ENCODE measurements around the gene CDH12.

CDH12 gene

DNA sequence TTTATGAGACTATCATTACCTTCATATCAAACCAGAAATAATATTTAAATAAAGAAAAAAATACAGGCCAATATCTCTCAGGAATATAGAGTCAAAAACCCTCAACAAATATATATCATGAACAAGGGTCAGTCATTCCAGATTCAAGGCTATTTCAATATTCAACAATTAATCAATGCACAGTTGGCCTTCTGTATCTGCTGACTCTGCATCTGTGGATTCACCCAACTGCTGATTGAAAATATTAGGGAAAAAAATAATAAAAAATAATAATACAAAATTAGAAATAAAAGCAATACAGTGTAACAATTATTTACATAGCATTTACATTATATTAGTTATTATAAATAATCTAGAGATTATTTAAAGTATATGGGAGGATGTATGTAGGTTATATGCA lies 1114.0 kb downstream of the CDH12 start:
- Histone ChIP-seq H3K4me1 (no peaks in the 10 kb centered on the region), H3K27me3 (no peaks in the 10 kb centered on the region), H3K4me3 (no peak overlapping the region), H3K27ac (no peak overlapping the region), H3K36me3 (no peaks in the 10 kb centered on the region), H3K9me3 (no peaks in the 10 kb centered on the region)
- no peak for DNase-seq
- intact Hi-C loops (cut with DNase I; ENCODE audit: low total_unique reads), result no loop called here
- TF ChIP-seq, protein P1, sequence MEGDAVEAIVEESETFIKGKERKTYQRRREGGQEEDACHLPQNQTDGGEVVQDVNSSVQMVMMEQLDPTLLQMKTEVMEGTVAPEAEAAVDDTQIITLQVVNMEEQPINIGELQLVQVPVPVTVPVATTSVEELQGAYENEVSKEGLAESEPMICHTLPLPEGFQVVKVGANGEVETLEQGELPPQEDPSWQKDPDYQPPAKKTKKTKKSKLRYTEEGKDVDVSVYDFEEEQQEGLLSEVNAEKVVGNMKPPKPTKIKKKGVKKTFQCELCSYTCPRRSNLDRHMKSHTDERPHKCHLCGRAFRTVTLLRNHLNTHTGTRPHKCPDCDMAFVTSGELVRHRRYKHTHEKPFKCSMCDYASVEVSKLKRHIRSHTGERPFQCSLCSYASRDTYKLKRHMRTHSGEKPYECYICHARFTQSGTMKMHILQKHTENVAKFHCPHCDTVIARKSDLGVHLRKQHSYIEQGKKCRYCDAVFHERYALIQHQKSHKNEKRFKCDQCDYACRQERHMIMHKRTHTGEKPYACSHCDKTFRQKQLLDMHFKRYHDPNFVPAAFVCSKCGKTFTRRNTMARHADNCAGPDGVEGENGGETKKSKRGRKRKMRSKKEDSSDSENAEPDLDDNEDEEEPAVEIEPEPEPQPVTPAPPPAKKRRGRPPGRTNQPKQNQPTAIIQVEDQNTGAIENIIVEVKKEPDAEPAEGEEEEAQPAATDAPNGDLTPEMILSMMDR (IDR thresholded peaks at IDR 0.05), result no peak

DNA sequence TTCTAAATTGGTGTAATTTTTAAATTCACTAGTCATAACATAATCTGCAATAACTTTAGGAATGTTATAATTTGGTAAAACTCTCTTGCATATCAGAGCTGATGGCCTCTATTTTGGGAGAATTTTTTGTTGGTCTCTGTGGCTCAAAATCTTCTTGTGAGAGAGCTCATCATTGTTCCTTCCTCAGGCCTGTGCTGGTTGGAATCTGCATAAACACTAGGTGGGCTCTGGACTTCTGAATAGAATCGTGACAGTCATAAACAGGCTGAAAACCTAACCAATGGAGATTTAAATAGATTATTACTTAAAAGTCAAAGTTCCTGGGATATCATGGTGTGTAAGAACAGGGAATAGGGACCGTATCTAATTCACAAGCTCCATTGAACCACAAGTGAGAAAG lies 1129.6 kb downstream of the CDH12 start:
- TF ChIP-seq, protein P1 (IDR thresholded peaks at IDR 0.05), result no peak
- H3K4me3 ChIP-seq, result no peak overlapping the region
- H3K4me1 ChIP-seq, result no peaks in the 10 kb centered on the region
- no peak for DNase-seq
- H3K27ac ChIP-seq, result no peak overlapping the region
- no peaks in the 10 kb centered on the region for H3K9me3 ChIP-seq
- no peaks in the 10 kb centered on the region for H3K36me3 ChIP-seq
- intact Hi-C loops (cut with DNase I; ENCODE audit: low total_unique reads), result no loop called here
- H3K27me3 ChIP-seq, result no peaks in the 10 kb centered on the region

DNA sequence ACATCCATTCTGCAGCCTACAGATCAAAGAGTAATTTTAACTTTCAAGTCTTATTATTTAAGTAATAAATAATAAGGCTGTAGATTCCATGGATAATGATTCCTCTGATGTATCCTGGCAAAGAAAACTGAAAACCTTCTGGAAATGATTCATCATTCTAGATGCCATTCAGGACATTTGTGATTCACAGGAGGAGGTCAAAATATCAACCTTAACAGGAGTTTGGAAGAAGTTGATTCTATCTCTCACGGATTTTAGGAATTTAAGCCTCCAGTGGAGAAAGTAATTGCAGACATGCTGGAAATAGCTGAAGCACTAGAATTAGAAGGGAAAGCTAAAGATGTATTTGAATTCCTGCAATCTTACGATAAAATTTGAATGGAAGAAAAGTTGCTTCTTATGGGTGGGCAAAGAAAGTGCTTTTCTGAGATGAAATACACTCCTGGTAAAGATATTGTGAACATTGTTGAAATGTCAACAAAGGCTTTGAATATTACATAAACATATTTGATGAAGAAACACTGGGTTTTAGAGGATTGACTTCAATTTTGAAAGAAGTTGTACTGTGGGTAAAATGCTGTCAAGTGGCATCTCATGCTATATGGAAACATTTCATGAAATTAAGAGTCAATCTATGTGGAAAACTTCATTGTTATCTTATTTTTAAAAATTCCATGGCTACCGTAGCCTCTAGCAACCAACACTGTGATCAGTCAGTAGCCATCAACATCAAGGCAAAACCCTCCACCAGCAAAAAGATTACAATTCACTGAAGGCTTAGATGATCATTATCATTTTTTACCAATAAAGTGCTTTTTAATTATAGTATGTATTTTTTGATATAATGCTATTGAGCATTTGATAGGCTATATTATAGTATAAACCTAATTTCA lies 1141.0 kb downstream of the CDH12 start:
- intact Hi-C loops (cut with DNase I; ENCODE audit: low total_unique reads), result no loop called here
- no peaks in the 10 kb centered on the region for H3K9me3 ChIP-seq
- no peak overlapping the region for H3K4me3 ChIP-seq
- H3K27ac ChIP-seq, result no peak overlapping the region
- H3K27me3 ChIP-seq, result no peaks in the 10 kb centered on the region
- H3K4me1 ChIP-seq, result no peaks in the 10 kb centered on the region
- no peak for DNase-seq
- H3K36me3 ChIP-seq, result no peaks in the 10 kb centered on the region
- TF ChIP-seq, protein P1 (IDR thresholded peaks at IDR 0.05), result no peak

DNA sequence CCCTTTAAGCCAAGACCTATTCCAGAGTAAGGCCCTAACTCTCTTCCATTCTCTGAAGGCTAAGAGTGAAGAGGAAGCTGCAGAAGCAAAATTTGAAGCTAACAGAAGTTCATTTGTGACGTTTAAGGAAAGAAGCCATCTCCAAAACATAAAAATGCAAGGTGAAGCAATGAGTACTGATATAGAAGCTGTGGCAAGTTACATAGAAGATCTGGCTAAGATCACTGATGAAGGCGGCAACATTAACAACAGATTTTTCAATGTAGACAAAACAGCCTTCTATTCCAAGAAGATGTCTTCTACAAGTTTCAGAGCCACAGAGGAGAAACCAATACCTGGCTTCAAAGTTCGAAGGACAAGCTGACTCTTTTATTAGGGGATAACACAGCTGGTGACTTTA lies 1143.4 kb downstream of the CDH12 start:
- TF ChIP-seq, protein P1 (IDR thresholded peaks at IDR 0.05), result no peak
- no peaks in the 10 kb centered on the region for H3K27me3 ChIP-seq
- no peaks in the 10 kb centered on the region for H3K4me1 ChIP-seq
- no peak for DNase-seq
- H3K4me3 ChIP-seq, result no peak overlapping the region
- no peaks in the 10 kb centered on the region for H3K9me3 ChIP-seq
- no peaks in the 10 kb centered on the region for H3K36me3 ChIP-seq
- H3K27ac ChIP-seq, result no peak overlapping the region
- intact Hi-C loops (cut with DNase I; ENCODE audit: low total_unique reads), result no loop called here

DNA sequence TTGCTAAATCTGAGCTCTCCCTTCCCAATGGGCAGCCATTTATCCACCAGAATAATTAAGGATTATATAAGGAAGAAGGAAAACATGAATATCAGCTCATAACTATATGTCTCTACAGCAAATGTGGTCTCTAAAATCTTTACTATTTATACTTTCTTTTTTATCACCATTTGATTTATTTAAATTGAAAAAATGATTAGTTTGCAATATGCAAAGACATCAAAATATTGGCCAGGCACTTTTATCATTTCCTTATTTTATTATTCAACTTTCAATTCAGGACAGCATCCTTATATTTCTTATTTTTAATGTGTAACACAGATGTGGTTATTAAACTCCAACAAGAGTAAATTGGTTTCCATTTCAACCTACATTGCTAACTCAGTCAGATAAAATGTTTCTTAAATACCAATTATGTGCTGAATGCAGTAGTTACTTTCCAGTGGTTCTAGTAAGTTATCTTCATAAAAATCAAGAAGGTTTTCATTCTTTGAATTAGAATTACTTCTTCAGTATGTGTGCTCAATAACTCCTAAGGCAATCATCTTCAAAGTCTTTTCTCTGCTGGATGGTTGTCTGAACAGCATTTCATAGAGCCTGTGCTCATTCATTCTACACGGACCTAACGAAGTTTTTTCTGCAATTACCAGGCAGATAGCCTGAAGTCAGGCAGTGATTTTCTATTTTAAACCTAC lies 1148.0 kb downstream of the CDH12 start:
- intact Hi-C loops (cut with DNase I; ENCODE audit: low total_unique reads), result no loop called here
- DNase-seq, result no peak
- H3K4me1 ChIP-seq, result no peaks in the 10 kb centered on the region
- H3K27ac ChIP-seq, result no peak overlapping the region
- TF ChIP-seq, protein P1 (IDR thresholded peaks at IDR 0.05), result no peak
- H3K4me3 ChIP-seq, result no peak overlapping the region
- H3K27me3 ChIP-seq, result no peaks in the 10 kb centered on the region
- H3K36me3 ChIP-seq, result no peaks in the 10 kb centered on the region
- no peaks in the 10 kb centered on the region for H3K9me3 ChIP-seq

Measured in tibial artery (tissue), 4 donors.